Measurements from ENCODE around the gene POM121L2. TPM values are rescaled to one million over a fixed set of nuclear protein-coding genes. Genes with fewer than 3 reads are reported as not detected.
A peak's percentile ranks its signal among the peaks of the same experiment; 100 is the strongest.

Gene POM121L2
- total and polyA plus RNA-seq, 9 of the 15 experiments (the other 6 are each of a cell fraction or from before 2014, with no cell fraction given), result 0.23 to 0.45 TPM; not detected in 7

- no peak for TF ChIP-seq ETS1 (conservative IDR thresholded peaks at IDR 0.05; ENCODE audit: control insufficient read depth, low read depth, low read length)
- TF ChIP-seq NONO (IDR thresholded peaks at IDR 0.05; ENCODE audit: low read depth in 2 of 2, low read length in 1 of 2), result no peak
- no peak for TF ChIP-seq MEF2A (IDR thresholded peaks at IDR 0.05; ENCODE audit: control insufficient read depth, low read depth, low read length)
- TF ChIP-seq GATA2 (CRISPR knock-in tag; IDR thresholded peaks at IDR 0.05), result no peak
- no peak for TF ChIP-seq CCAR2 (IDR thresholded peaks at IDR 0.05; ENCODE audit: low read depth, low read length)
- no peak for TF ChIP-seq ZNF282 (CRISPR knock-in tag; IDR thresholded peaks at IDR 0.05)
- no peak for TF ChIP-seq HDAC6 (IDR thresholded peaks at IDR 0.05; ENCODE audit: low read depth, low read length)
- TF ChIP-seq ZBTB49 (CRISPR knock-in tag; IDR thresholded peaks at IDR 0.05; ENCODE audit: borderline replicate concordance), result no peak
- no peak for TF ChIP-seq BMI1 (IDR thresholded peaks at IDR 0.05; ENCODE audit: low read length)
- TF ChIP-seq NFRKB (IDR thresholded peaks at IDR 0.05; ENCODE audit: low read depth), result no peak
- TF ChIP-seq SRSF1 (IDR thresholded peaks at IDR 0.05; ENCODE audit: low read depth, low read length), result no peak
- no peak for TF ChIP-seq ARID4B (CRISPR knock-in tag; IDR thresholded peaks at IDR 0.05)
- peak; percentile 81 for TF ChIP-seq FOSL1 (tag; conservative IDR thresholded peaks at IDR 0.05)
- TF ChIP-seq STAG1 (CRISPR knock-in tag; IDR thresholded peaks at IDR 0.05; ENCODE audit: borderline replicate concordance), result no peak
- TF ChIP-seq KDM5B (IDR thresholded peaks at IDR 0.05; ENCODE audit: insufficient replicate concordance, low read depth, low read length), result no peak
- TF ChIP-seq NFE2 (IDR thresholded peaks at IDR 0.05; ENCODE audit: low read depth), result peak; percentile 74; the same call in 1 of the 2 replicates
Observed at GRCh38 chr6:27314046-27314445, 2.0 kb upstream of the POM121L2 start (continued).
